CD14-positive monocyte (primary cell): ENCODE results near the gene ATP2C1. TPM values are rescaled to one million over a fixed set of nuclear protein-coding genes. Genes with fewer than 3 reads are reported as not detected.

Experiments
- DNase-seq, 3 donors: peaks; one replicate each; pipeline ENCODE4 v3.0.0-alpha.2; 2011 to 2022
- H2AFZ ChIP-seq: 2 replicates; pipeline ENCODE4 v1.6.0; 2012; ENCODE audit warnings: mild to moderate bottlenecking, low read depth, low read length, inconsistent platforms; ENCODE audit not compliant: insufficient read depth, poor library complexity, severe bottlenecking
- H3K27ac ChIP-seq, 2 donors: 1 replicate in 1 of 2; 2 replicates in 1 of 2; pipeline ENCODE4 v1.5.1; 2012 to 2013; ENCODE audit warnings: low read length in 2 of 2, control low read depth in 1 of 2, inconsistent platforms in 1 of 2, low read depth in 1 of 2, mild to moderate bottlenecking in 1 of 2
- H3K27me3 ChIP-seq, 2 donors: one replicate each; pipeline versions ENCODE4 v1.6.0 to v1.6.1; 2011 to 2013; ENCODE audit warnings: low read length in 2 of 2; ENCODE audit not compliant: control insufficient read depth in 2 of 2, insufficient read depth in 2 of 2
- H3K36me3 ChIP-seq, 2 donors: replicated peaks in 1 of 2; 1 replicate in 1 of 2; 2 replicates in 1 of 2; pipeline versions ENCODE4 v1.5.1 to v1.6.1; 2012 to 2013; ENCODE audit warnings: low read length in 2 of 2, control low read depth in 1 of 2, inconsistent platforms in 1 of 2, mild to moderate bottlenecking in 1 of 2; ENCODE audit not compliant: insufficient read depth in 2 of 2, control insufficient read depth in 1 of 2
- H3K4me1 ChIP-seq, 2 donors: 1 replicate in 1 of 2; 2 replicates in 1 of 2; pipeline versions ENCODE4 v1.5.1 to v1.6.1; 2012 to 2013; ENCODE audit warnings: low read length in 2 of 2, control low read depth in 1 of 2, inconsistent platforms in 1 of 2, mild to moderate bottlenecking in 1 of 2, moderate library complexity in 1 of 2; ENCODE audit not compliant: insufficient read depth in 2 of 2, control insufficient read depth in 1 of 2
- H3K4me2 ChIP-seq: replicated peaks from 2 replicates; pipeline ENCODE3; 2012; ENCODE audit warnings: low read length, moderate library complexity, mild to moderate bottlenecking; ENCODE audit not compliant: poor library complexity, severe bottlenecking; ENCODE audit errors: extremely low read depth
- H3K4me3 ChIP-seq, 3 experiments: fragments of 200-600 bp in 1 of 3; sonication (generic) in 1 of 3; replicated peaks in 1 of 3; 1 replicate in 2 of 3; 2 replicates in 1 of 3; pipeline ENCODE4 v1.5.1; 2011 to 2013; ENCODE audit warnings: low read length in 3 of 3, mild to moderate bottlenecking in 3 of 3, control low read depth in 2 of 3, low read depth in 2 of 3, inconsistent platforms in 1 of 3, moderate library complexity in 1 of 3
- H3K79me2 ChIP-seq: 2 replicates; pipeline ENCODE4 v1.6.0; 2012; ENCODE audit warnings: mild to moderate bottlenecking, control low read depth, inconsistent platforms, low read length, moderate library complexity; ENCODE audit not compliant: insufficient read depth
- H3K9ac ChIP-seq: 2 replicates; pipeline ENCODE4 v1.6.0; 2017; ENCODE audit warnings: low read length, mild to moderate bottlenecking; ENCODE audit not compliant: insufficient read depth, poor library complexity, severe bottlenecking
- H3K9me3 ChIP-seq, 2 donors: replicated peaks in 1 of 2; 1 replicate in 1 of 2; 2 replicates in 1 of 2; pipeline versions ENCODE4 v1.5.1 to v1.6.1; 2012 to 2013; ENCODE audit warnings: low read length in 2 of 2, control low read depth in 1 of 2; ENCODE audit not compliant: control insufficient read depth in 1 of 2, insufficient read depth in 1 of 2
- H4K20me1 ChIP-seq: 2 replicates; pipeline ENCODE4 v1.6.0; 2012; ENCODE audit warnings: mild to moderate bottlenecking, low read length, control low read depth, moderate library complexity; ENCODE audit not compliant: insufficient read depth
- H3K27ac Mint-ChIP-seq, 7 donors: one replicate each; pipeline ENCODE4 v1.8.0; 2020; ENCODE audit warnings: mild to moderate bottlenecking in 7 of 7, mixed read lengths in 7 of 7, moderate library complexity in 6 of 7, inconsistent platforms in 2 of 7
- H3K27me3 Mint-ChIP-seq, 3 donors: one replicate each; pipeline ENCODE4 v1.8.0; 2021 to 2022; ENCODE audit warnings: low read depth in 3 of 3, mild to moderate bottlenecking in 3 of 3, mixed read lengths in 3 of 3, moderate library complexity in 3 of 3, inconsistent platforms in 1 of 3
- H3K36me3 Mint-ChIP-seq, 2 donors: one replicate each; pipeline ENCODE4 v1.8.0; 2020; ENCODE audit warnings: mixed read lengths in 2 of 2, inconsistent platforms in 1 of 2, mild to moderate bottlenecking in 1 of 2
- H3K4me1 Mint-ChIP-seq: one replicate; pipeline ENCODE4 v1.8.0; 2020; ENCODE audit warnings: mild to moderate bottlenecking, mixed read lengths
- H3K4me3 Mint-ChIP-seq, 2 donors: one replicate each; pipeline ENCODE4 v1.8.0; 2020; ENCODE audit warnings: mild to moderate bottlenecking in 2 of 2, mixed read lengths in 2 of 2, moderate library complexity in 1 of 2
- H3K9me3 Mint-ChIP-seq, 7 donors: one replicate each; pipeline ENCODE4 v1.8.0; 2020 to 2022; ENCODE audit warnings: mixed read lengths in 7 of 7, mild to moderate bottlenecking in 6 of 7, moderate library complexity in 6 of 7, inconsistent platforms in 2 of 7
- WGBS: methylation state at CpG from one replicate; pipeline ENCODE4 v1.1.5; 2013; ENCODE audit warnings: missing lambda C conversion rate; ENCODE audit not compliant: insufficient coverage; 5-methylcytosine and 5-hydroxymethylcytosine counted together
- intact Hi-C, 2 donors: fragments of 100-400 bp; cut with micrococcal nuclease; formaldehyde crosslinking; loops; one replicate each; pipeline versions ENCODE4 v1.15.0 to v1.15.1; 2023
- polyA plus RNA-seq, 3 donors: library from polyadenylated mRNA; depleted of rRNA in 1 of 3; unstranded in 2 of 3; stranded (reverse) in 1 of 3; fragments of 300-500 nt in 2 of 3; fragments of >200 nt in 1 of 3; fragmentation: Illumina TruSeq in 2 of 3; gene quantifications; 1 replicate in 2 of 3; 2 replicates in 1 of 3; pipeline ENCODE4 v1.2.3, GENCODE V29; 2012 to 2021
- TF ChIP-seq, protein P1 (sequence below): fragments of 200-600 bp; IDR thresholded peaks from one replicate; pipeline ENCODE4 v1.8.0; 2022; ENCODE audit warnings: antibody characterized with exemption, mild to moderate bottlenecking

ATP2C1 gene
- polyA plus RNA-seq, 3 donors, result 11.7 to 22.0 (median 12.2) TPM

DNA sequence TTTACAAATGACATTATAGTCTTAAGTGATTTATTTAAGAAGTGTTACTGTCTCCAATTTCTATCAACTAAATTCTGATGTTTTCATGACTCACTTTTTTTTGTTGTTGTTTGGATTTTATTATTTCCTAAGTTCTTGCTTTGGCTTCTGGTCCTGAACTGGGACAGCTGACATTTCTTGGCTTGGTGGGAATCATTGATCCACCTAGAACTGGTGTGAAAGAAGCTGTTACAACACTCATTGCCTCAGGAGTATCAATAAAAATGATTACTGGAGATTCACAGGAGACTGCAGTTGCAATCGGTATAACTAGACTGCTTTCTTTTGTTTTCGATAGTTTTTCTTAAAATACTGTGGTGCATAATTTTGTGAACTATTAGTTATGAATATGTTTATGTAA, 85.2 kb downstream of the ATP2C1 start:
- WGBS, result 100% methylated on average over 2 of the region's 2 CpGs
- Histone ChIP-seq H3K27ac (no peak overlapping the region), H3K27me3 (no peaks in the 10 kb centered on the region), H3K79me2 (no peaks in the 10 kb centered on the region), H3K4me1 (no peaks in the 10 kb centered on the region), H2AFZ (no peak overlapping the region), H3K9ac (no peak overlapping the region), H4K20me1 (no peaks in the 10 kb centered on the region), H3K4me3 (no peak overlapping the region), H3K36me3 (peaks cover 23 to 77% of the 10 kb centered on the region in 2 donors), H3K4me2 (no peak overlapping the region), H3K9me3 (no peaks in the 10 kb centered on the region)
- Mint-ChIP-seq H3K27ac (no peak overlapping the region), H3K4me1 (peaks cover 2% of the 10 kb centered on the region), H3K27me3 (no peaks in the 10 kb centered on the region), H3K4me3 (no peak overlapping the region), H3K36me3 (peaks cover 48 to 50% of the 10 kb centered on the region in 2 donors), H3K9me3 (no peaks in the 10 kb centered on the region)
- TF ChIP-seq, protein P1, sequence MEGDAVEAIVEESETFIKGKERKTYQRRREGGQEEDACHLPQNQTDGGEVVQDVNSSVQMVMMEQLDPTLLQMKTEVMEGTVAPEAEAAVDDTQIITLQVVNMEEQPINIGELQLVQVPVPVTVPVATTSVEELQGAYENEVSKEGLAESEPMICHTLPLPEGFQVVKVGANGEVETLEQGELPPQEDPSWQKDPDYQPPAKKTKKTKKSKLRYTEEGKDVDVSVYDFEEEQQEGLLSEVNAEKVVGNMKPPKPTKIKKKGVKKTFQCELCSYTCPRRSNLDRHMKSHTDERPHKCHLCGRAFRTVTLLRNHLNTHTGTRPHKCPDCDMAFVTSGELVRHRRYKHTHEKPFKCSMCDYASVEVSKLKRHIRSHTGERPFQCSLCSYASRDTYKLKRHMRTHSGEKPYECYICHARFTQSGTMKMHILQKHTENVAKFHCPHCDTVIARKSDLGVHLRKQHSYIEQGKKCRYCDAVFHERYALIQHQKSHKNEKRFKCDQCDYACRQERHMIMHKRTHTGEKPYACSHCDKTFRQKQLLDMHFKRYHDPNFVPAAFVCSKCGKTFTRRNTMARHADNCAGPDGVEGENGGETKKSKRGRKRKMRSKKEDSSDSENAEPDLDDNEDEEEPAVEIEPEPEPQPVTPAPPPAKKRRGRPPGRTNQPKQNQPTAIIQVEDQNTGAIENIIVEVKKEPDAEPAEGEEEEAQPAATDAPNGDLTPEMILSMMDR, result no peak
- DNase-seq, result no peak
- intact Hi-C loops, result no loop called here

DNA sequence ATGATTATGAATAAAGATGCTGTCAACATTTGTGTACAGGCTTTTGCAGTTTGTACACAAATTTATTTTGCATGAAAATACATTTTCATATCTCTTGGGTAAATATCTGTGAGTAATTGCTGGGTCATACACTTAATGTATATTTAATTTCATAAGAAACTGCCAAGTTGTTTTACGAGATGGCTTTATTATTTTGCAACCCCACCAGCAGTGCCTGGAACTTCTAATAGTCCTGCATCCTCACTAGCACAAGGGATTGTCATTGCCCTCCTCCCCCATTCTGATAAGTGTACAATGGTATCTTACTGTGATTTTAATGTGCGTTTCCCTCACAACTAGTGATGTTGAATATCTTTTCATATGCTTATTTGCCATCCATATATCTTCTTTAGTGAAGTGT, 87.6 kb downstream of the ATP2C1 start:
- Histone ChIP-seq H3K4me3 (no peak overlapping the region), H3K9me3 (no peaks in the 10 kb centered on the region), H3K9ac (no peak overlapping the region), H2AFZ (no peak overlapping the region), H3K27ac (no peak overlapping the region), H4K20me1 (no peaks in the 10 kb centered on the region), H3K27me3 (no peaks in the 10 kb centered on the region), H3K79me2 (no peaks in the 10 kb centered on the region), H3K4me2 (no peak overlapping the region), H3K36me3 (peaks cover 11 to 57% of the 10 kb centered on the region in 2 donors), H3K4me1 (no peaks in the 10 kb centered on the region)
- H3K27ac Mint-ChIP-seq, result no peak overlapping the region
- intact Hi-C loops, result no loop called here
- TF ChIP-seq, protein P1, result no peak
- H3K27me3 Mint-ChIP-seq, result no peaks in the 10 kb centered on the region
- peaks cover 2% of the 10 kb centered on the region for H3K4me1 Mint-ChIP-seq
- DNase-seq, result no peak
- peaks cover 34 to 36% of the 10 kb centered on the region in 2 donors for H3K36me3 Mint-ChIP-seq
- H3K4me3 Mint-ChIP-seq, result no peak overlapping the region
- WGBS, result no CpG with 5 or more reads among the region's 2 CpGs
- H3K9me3 Mint-ChIP-seq, result no peaks in the 10 kb centered on the region
